K562 (cell line): ENCODE results near the gene SUPT5H. TPM values are rescaled to one million over a fixed set of nuclear protein-coding genes. Genes with fewer than 3 reads are reported as not detected.

Source experiments
- ATF2 ChIP-seq: sonication (generic); formaldehyde crosslinking; IDR thresholded peaks from 2 replicates; pipeline ENCODE4 v1.8.1; 2022; ENCODE audit warnings: missing genetic modification reagents
- ATF6 ChIP-seq: sonication (generic); formaldehyde crosslinking; IDR thresholded peaks from 2 replicates; pipeline ENCODE4 v1.4.0; 2020; ENCODE audit warnings: mild to moderate bottlenecking, missing genetic modification reagents
- CEBPG ChIP-seq, 3 experiments: fragments of 200-800 bp in 1 of 3; sonication (Bioruptor generic) in 1 of 3; sonication (generic) in 1 of 3; formaldehyde crosslinking in 1 of 3; IDR thresholded peaks in 2 of 3; conservative IDR thresholded peaks in 1 of 3; 2 replicates each; pipeline versions ENCODE4 v1.6.1 to v1.8.0; 2016 to 2022; ENCODE audit warnings: missing compliant biosample characterization in 2 of 3, missing genetic modification characterization in 2 of 3, mild to moderate bottlenecking in 1 of 3, missing genetic modification reagents in 1 of 3
- CREM ChIP-seq: IDR thresholded peaks from 2 replicates; pipeline ENCODE4 v1.6.1; 2014; ENCODE audit warnings: antibody characterized with exemption, low read depth
- CXXC5 ChIP-seq: fragments of 250-450 bp; sonication (Bioruptor Pico); IDR thresholded peaks from 2 replicates; pipeline ENCODE4 v1.8.0; 2022; ENCODE audit warnings: inconsistent platforms, mild to moderate bottlenecking, moderate library complexity
- GMEB1 ChIP-seq: fragments of 250-450 bp; sonication (Bioruptor Pico); IDR thresholded peaks from 2 replicates; pipeline ENCODE4 v1.4.0; 2020; ENCODE audit warnings: mild to moderate bottlenecking
- HMGN3 ChIP-seq: IDR thresholded peaks from 2 replicates; pipeline ENCODE4 v1.6.1; 2011; ENCODE audit warnings: borderline replicate concordance, low read depth, mild to moderate bottlenecking, mixed read lengths, low read length; ENCODE audit not compliant: insufficient read length; ENCODE audit errors: extremely low read depth
- HNRNPLL ChIP-seq: fragments of 200-400 bp; formaldehyde crosslinking; IDR thresholded peaks from 2 replicates; pipeline ENCODE4 v1.6.1; 2017; ENCODE audit warnings: low read length, low read depth, mild to moderate bottlenecking; ENCODE audit not compliant: poor library complexity, severe bottlenecking
- JUN ChIP-seq, 2 experiments: sonication (generic) in 1 of 2; formaldehyde crosslinking in 1 of 2; IDR thresholded peaks; 2 replicates each; pipeline versions ENCODE4 v1.6.1 to v1.8.0; 2012 to 2022; ENCODE audit warnings: borderline replicate concordance in 2 of 2, mild to moderate bottlenecking in 2 of 2, improper control_type of control experiment in 1 of 2, low read depth in 1 of 2, low read length in 1 of 2, missing genetic modification reagents in 1 of 2
- OTX1 ChIP-seq: fragments of 450-650 bp; formaldehyde crosslinking; IDR thresholded peaks from 2 replicates; pipeline ENCODE4 v1.4.0; 2022; ENCODE audit warnings: mild to moderate bottlenecking
- PURB ChIP-seq: sonication (generic); formaldehyde crosslinking; IDR thresholded peaks from 2 replicates; pipeline ENCODE4 v1.9.0; 2021; ENCODE audit warnings: low read depth, mild to moderate bottlenecking, missing genetic modification reagents
- SAP30 ChIP-seq: fragments of 200-600 bp; sonication (generic); IDR thresholded peaks from 2 replicates; pipeline ENCODE4 v1.6.1; 2012; ENCODE audit warnings: borderline replicate concordance, low read depth, mild to moderate bottlenecking, moderate library complexity, low read length, control low read depth, inconsistent platforms; ENCODE audit not compliant: insufficient read depth, poor library complexity, severe bottlenecking
- SMAD4 ChIP-seq: fragments of 250-450 bp; sonication (Bioruptor Pico); conservative IDR thresholded peaks from 2 replicates; pipeline ENCODE4 v1.8.0; 2021; ENCODE audit warnings: inconsistent platforms, mild to moderate bottlenecking, moderate library complexity
- THRB ChIP-seq: fragments of 450-650 bp; formaldehyde crosslinking; conservative IDR thresholded peaks from 2 replicates; pipeline ENCODE4 v1.4.0; 2022; ENCODE audit warnings: mild to moderate bottlenecking, missing genetic modification characterization
- ZBTB43 ChIP-seq: sonication (generic); formaldehyde crosslinking; IDR thresholded peaks from 2 replicates; pipeline ENCODE4 v1.8.0; 2023; ENCODE audit warnings: mild to moderate bottlenecking, missing genetic modification reagents
- ZZZ3 ChIP-seq: fragments of 450-650 bp; IDR thresholded peaks from 2 replicates; pipeline ENCODE4 v1.6.1; 2016; ENCODE audit warnings: antibody characterized with exemption, mild to moderate bottlenecking, moderate library complexity
- polyA plus RNA-seq, 8 experiments: library from polyadenylated mRNA; depleted of rRNA in 4 of 8; stranded (reverse) in 5 of 8; unstranded in 3 of 8; fragments of >200 nt; fragmentation: Nextera tagmentation in 2 of 8; fragmentation: Illumina TruSeq in 1 of 8; extraction: Ambion mirVana in 2 of 8; extraction: Trizol in 1 of 8; gene quantifications; 2 replicates each; pipeline versions ENCODE4 v1.2.1 to v1.2.3, GENCODE V29; 2011 to 2014; ENCODE audit warnings: inconsistent platforms in 1 of 8, missing spikeins in 1 of 8
- total RNA-seq, 7 experiments: library from RNA; depleted of rRNA in 6 of 7; stranded (reverse); fragments of >200 nt in 6 of 7; fragmentation: Illumina TruSeq in 2 of 7; extraction: Trizol in 2 of 7; gene quantifications; 2 replicates each; pipeline versions ENCODE4 v1.2.1 to v1.2.3, GENCODE V29; 2011 to 2021; ENCODE audit warnings: low replicate concordance in 1 of 7

The SUPT5H gene
- total and polyA plus RNA-seq, 9 of the 15 experiments (the other 6 are each of a cell fraction or from before 2014, with no cell fraction given): 13.3 to 85.9 (median 35.9) TPM

DNA sequence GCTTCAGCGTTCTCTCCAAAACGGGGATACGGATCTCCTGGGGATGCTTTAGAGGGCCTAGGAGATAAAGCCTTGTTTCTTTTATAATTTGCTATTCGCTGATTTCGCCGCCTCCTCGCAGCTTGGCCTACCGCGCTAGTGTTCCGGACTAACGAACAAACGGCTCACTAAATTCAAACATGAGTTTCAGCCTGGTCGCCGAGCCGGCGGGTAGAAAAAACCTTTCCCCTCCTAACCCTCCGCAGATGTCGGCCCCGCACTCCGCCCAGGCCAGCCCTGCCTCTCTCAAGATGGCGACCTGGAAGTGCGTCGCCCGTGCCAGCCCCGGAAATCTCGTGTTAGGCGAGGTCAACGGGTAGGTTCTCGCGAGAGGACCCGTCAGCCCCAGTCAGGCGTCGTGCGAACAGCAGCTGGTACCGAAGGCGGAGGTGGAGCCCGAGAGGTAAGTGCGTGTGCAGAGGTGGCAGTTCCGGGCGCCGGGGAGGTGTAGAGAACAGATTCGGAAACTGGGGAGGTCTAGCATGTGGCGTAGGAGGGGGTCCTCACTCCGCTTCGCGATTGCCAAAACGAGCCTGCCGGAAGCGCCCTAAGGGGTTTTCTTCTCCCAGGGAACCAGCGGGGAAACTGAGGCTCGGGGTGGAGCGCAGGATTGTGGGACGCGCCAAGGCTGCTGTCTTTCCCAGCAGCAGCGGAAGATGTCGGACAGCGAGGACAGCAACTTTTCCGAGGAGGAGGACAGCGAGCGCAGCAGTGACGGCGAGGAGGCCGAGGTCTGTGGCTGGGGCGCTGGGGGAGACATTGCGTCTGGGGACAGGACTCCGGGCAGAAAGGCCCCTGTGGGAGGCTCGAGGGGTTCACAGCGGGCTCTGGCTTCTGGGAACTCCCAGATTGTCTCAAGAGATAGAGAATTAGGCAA lies at the start of gene SUPT5H (continued):
- TF ChIP-seq ATF6 (0 out of 2 replicates have a peak, but pooled peaks have one; percentile 71), JUN (IDR thresholded peaks at IDR 0.05; ENCODE audit: borderline replicate concordance, low read depth, low read length) (0 out of 2 replicates have a peak, but pooled peaks have one; percentile 18), JUN (CRISPR knock-in tag; IDR thresholded peaks at IDR 0.05; ENCODE audit: borderline replicate concordance) (no peak), CXXC5 (CRISPR knock-in tag) (peak; percentile 92), HMGN3 (no peak), ATF2 (CRISPR knock-in tag) (no peak), SAP30 (no peak), CEBPG (CRISPR knock-in tag; IDR thresholded peaks at IDR 0.05) (no peak), CEBPG (tag; conservative IDR thresholded peaks at IDR 0.05 in 1 of 2, IDR thresholded peaks at IDR 0.05 in 1 of 2) (no peak), PURB (CRISPR knock-in tag) (no peak), ZZZ3 (0 out of 2 replicates have a peak, but pooled peaks have one; percentile 58), HNRNPLL (peak; percentile 88), OTX1 (0 out of 2 replicates have a peak, but pooled peaks have one; percentile 4), GMEB1 (CRISPR knock-in tag) (peak; percentile 46; the same call in 1 of the 2 replicates), SMAD4 (CRISPR knock-in tag) (no peak; the same call in none of the 2 replicates), ZBTB43 (CRISPR knock-in tag) (no peak), CREM (peak; percentile 95), THRB (CRISPR knock-in tag) (no peak)
